Activated CD8-positive, alpha-beta memory T cell treated with anti-CD3 and anti-CD28 coated beads for 4 hours (primary cell): ENCODE measurements around the gene PTPRE.

Experiments
- DNase-seq, 2 donors: peaks; one replicate each; pipeline ENCODE4 v3.0.0-alpha.2; 2020; ENCODE audit warnings: low read depth in 2 of 2

PTPRE gene

GRCh38 chr10:128025437-128025836 lies 118.5 kb downstream of the PTPRE start:
- no peak for DNase-seq

GRCh38 chr10:128025951-128026350 lies 119.0 kb downstream of the PTPRE start:
- DNase-seq: no peak

- no peak for DNase-seq
Observed at GRCh38 chr10:128026615-128027300, 119.9 kb downstream of the PTPRE start.

GRCh38 chr10:128027306-128027705 lies 120.4 kb downstream of the PTPRE start:
- no peak for DNase-seq

- no peak for DNase-seq
Observed at GRCh38 chr10:128027822-128028507, 121.1 kb downstream of the PTPRE start.

- no peak for DNase-seq
Observed at GRCh38 chr10:128028508-128029289, 121.8 kb downstream of the PTPRE start.

GRCh38 chr10:128029290-128029651 lies 122.4 kb downstream of the PTPRE start:
- DNase-seq: no peak

- no peak for DNase-seq
Observed at GRCh38 chr10:128029731-128030369, 122.9 kb downstream of the PTPRE start.

- DNase-seq: no peak
Observed at GRCh38 chr10:128030498-128031072, 123.7 kb downstream of the PTPRE start.

GRCh38 chr10:128031216-128031615 lies 124.3 kb downstream of the PTPRE start:
- no peak for DNase-seq

- DNase-seq: no peak
Observed at GRCh38 chr10:128032466-128032865, 125.6 kb downstream of the PTPRE start.

GRCh38 chr10:128035557-128035973 lies 128.7 kb downstream of the PTPRE start:
- DNase-seq: peak in 1 of 2 donors; percentile 38

GRCh38 chr10:128036011-128036615 lies 129.2 kb downstream of the PTPRE start:
- DNase-seq: no peak

GRCh38 chr10:128036746-128037543 lies 130.0 kb downstream of the PTPRE start:
- DNase-seq: no peak

- no peak for DNase-seq
Observed at GRCh38 chr10:128040096-128040495, 133.2 kb downstream of the PTPRE start.

GRCh38 chr10:128040681-128041080 lies 133.8 kb downstream of the PTPRE start:
- DNase-seq: no peak

GRCh38 chr10:128042131-128042610 lies 135.3 kb downstream of the PTPRE start:
- DNase-seq: no peak

- no peak for DNase-seq
Observed at GRCh38 chr10:128043259-128044045, 136.5 kb downstream of the PTPRE start.

GRCh38 chr10:128044186-128044585 lies 137.3 kb downstream of the PTPRE start:
- no peak for DNase-seq
